ENCODE measurements around the gene GLT8D1. TPM values are rescaled to one million over a fixed set of nuclear protein-coding genes. Genes with fewer than 3 reads are reported as not detected.

GLT8D1 gene
- total and polyA plus RNA-seq, 2 of the 13 experiments (the other 11 are each of a cell fraction or from before 2014, with no cell fraction given): 110 to 121 TPM

DNA sequence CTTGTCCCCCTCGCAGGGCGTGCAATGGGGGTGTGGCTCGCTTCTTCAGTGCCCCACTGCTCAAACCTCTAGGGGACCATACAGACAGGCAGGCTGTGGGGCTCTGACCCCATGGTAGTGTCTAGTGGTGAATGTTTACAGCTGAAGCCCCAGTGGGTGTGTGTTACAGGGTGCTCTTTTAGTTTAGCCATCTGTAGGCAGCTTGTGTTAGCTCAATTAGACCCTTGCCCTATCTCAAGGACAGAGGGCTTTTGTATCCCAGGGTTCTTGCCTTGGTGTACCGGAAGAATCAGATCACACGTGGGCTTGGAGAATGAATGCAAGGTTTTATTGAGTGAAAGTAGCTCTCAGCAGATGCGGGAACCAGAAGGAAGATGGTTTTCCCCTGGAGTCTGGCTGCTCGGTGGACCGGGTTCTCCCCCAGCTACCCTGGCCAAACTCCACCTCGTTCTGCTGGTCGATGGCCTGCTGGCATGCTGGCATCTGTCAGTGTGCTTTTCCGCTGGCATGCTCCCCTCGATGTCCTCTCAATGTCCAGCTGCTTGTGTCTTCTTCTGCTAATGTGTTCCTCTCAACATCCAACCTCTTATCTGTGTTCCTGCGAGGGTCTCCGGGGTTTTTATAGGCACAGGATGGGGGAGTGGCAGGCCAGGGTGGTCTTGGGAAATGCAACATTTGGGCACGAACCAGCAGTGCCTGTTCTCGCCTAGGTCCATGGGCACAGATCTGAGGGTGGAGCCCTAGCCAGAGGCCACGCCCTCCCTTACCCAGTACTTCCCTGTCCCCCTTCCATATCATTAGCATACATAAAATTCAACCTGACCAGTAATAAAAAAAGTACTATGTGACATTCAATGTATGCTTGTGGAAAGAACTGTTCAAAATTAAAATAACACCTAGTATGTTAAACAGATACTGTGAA lies 7.0 kb upstream of the GLT8D1 start (continued):
- TF ChIP-seq ZSCAN20 (CRISPR knock-in tag; IDR thresholded peaks at IDR 0.05; ENCODE audit: borderline replicate concordance): no peak
- TF ChIP-seq ZNF124 (CRISPR knock-in tag; IDR thresholded peaks at IDR 0.05): no peak
- no peak for TF ChIP-seq ZNF136 (CRISPR knock-in tag; IDR thresholded peaks at IDR 0.05; ENCODE audit: low read depth)
- TF ChIP-seq MED13 (CRISPR knock-in tag; IDR thresholded peaks at IDR 0.05): no peak
- 0 out of 2 replicates have a peak, but pooled peaks have one; percentile 50 for TF ChIP-seq REL (CRISPR knock-in tag; conservative IDR thresholded peaks at IDR 0.05)
- no peak for TF ChIP-seq ZIK1 (CRISPR knock-in tag; IDR thresholded peaks at IDR 0.05; ENCODE audit: borderline replicate concordance, low read depth)
- TF ChIP-seq, protein P1, sequence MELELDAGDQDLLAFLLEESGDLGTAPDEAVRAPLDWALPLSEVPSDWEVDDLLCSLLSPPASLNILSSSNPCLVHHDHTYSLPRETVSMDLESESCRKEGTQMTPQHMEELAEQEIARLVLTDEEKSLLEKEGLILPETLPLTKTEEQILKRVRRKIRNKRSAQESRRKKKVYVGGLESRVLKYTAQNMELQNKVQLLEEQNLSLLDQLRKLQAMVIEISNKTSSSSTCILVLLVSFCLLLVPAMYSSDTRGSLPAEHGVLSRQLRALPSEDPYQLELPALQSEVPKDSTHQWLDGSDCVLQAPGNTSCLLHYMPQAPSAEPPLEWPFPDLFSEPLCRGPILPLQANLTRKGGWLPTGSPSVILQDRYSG (CRISPR knock-in tag; IDR thresholded peaks at IDR 0.05): no peak
- no peak for TF ChIP-seq ERF (CRISPR knock-in tag; IDR thresholded peaks at IDR 0.05)
- TF ChIP-seq NAIF1 (CRISPR knock-in tag; IDR thresholded peaks at IDR 0.05; ENCODE audit: borderline replicate concordance): no peak

DNA sequence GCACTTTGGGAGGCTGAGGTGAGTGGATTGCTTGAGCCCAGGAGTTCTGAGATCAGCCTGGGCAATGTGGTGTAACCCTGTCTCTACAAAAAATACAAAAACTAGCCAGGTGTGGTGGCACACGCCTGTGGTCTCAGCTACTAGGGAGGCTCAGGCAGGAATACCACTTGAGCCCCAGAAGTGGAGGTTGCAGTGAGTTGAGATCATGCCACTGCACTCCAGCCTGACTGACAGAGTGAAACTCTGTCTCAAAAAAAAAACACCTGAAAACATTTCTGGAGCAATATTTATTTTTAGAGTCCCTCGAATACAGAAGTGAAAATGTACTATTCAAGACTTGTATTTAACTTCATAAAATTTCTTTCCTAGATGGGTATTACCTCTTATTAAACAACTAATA lies 4.9 kb upstream of the GLT8D1 start:
- FAIRE-seq: no peak
- no TSS peak for BruUV-seq (replicated peaks)
- CTCF ChIA-PET (ENCODE audit: low intra/inter-chr PET ratio, low total read pairs): no interaction called here
- TF ChIP-seq MBNL3 (CRISPR knock-in tag; conservative IDR thresholded peaks at IDR 0.05): no peak
- no peak for TF ChIP-seq ZNF747 (CRISPR knock-in tag; IDR thresholded peaks at IDR 0.05; ENCODE audit: borderline replicate concordance)
- TF ChIP-seq ZNF33B (CRISPR knock-in tag; IDR thresholded peaks at IDR 0.05): no peak
- peaks cover 49% of the 10 kb centered on the region for H3K4me1 ChIP-seq (ENCODE audit: insufficient read depth, low read length)
- H3K4me2 ChIP-seq (ENCODE audit: low read depth, low read length): no peak overlapping the region
- no peak overlapping the region for H3K4me3 ChIP-seq (replicated peaks in 1 of 3; ENCODE audit: insufficient read depth in 1 of 3, low read depth in 2 of 3, low read length in 3 of 3)
- H3K79me2 ChIP-seq (ENCODE audit: insufficient read depth, low read length): peaks cover 23% of the 10 kb centered on the region
- peaks cover 1 to 3% of the 10 kb centered on the region in 2 experiments; a peak in 1 of 5 replicates for H3K36me3 ChIP-seq (replicated peaks in 1 of 2; ENCODE audit: control insufficient read depth in 1 of 2, insufficient read depth in 2 of 2, low read length in 2 of 2)
- no peak for DNase-seq (ENCODE audit: low spot score)
- no peak overlapping the region for H3K9ac ChIP-seq (ENCODE audit: insufficient read depth, low read depth, low read length)
- intact Hi-C loops (cut with micrococcal nuclease; ENCODE audit: unreplicated experiment) (no loop called here), in situ Hi-C loops (cut with HindIII; ENCODE audit: extremely low pct_ligation_motif_present, low pct_unique_long_range_greater_than_20kb) (no loop called here)
- H2AFZ ChIP-seq (ENCODE audit: low read length): no peak overlapping the region
- 98% methylated on average over 2 of the region's 2 CpGs for WGBS (ENCODE audit: low lambda C conversion rate)
- peak overlapping the region; percentile 15 for H3K27ac ChIP-seq (ENCODE audit: extremely low read length, insufficient read depth, low read length)
- no peaks in the 10 kb centered on the region for H3K9me3 ChIP-seq (ENCODE audit: low read length)
- H4K20me1 ChIP-seq (ENCODE audit: insufficient read depth, low read length): no peaks in the 10 kb centered on the region
- ATAC-seq: no peak
- no peaks in the 10 kb centered on the region; a peak in 1 of 5 replicates for H3K27me3 ChIP-seq (ENCODE audit: control insufficient read depth in 1 of 2, insufficient read depth in 2 of 2, low read length in 2 of 2)
- POLR2A ChIA-PET: interaction anchor here (1.4 kb wide), 1 partner anchor 13 kb away, joined by 4 read pairs; no protein-coding TSS in a partner anchor

Measured in HepG2 (cell line).